Measurements from ENCODE around the gene KLHDC3. TPM values are rescaled to one million over a fixed set of nuclear protein-coding genes. Genes with fewer than 3 reads are reported as not detected.
A peak's percentile ranks its signal among the peaks of the same experiment; 100 is the strongest.

KLHDC3 gene
- total and polyA plus RNA-seq, 9 of the 15 experiments (the other 6 are each of a cell fraction or from before 2014, with no cell fraction given): 4.5 to 171 (median 107) TPM

DNA sequence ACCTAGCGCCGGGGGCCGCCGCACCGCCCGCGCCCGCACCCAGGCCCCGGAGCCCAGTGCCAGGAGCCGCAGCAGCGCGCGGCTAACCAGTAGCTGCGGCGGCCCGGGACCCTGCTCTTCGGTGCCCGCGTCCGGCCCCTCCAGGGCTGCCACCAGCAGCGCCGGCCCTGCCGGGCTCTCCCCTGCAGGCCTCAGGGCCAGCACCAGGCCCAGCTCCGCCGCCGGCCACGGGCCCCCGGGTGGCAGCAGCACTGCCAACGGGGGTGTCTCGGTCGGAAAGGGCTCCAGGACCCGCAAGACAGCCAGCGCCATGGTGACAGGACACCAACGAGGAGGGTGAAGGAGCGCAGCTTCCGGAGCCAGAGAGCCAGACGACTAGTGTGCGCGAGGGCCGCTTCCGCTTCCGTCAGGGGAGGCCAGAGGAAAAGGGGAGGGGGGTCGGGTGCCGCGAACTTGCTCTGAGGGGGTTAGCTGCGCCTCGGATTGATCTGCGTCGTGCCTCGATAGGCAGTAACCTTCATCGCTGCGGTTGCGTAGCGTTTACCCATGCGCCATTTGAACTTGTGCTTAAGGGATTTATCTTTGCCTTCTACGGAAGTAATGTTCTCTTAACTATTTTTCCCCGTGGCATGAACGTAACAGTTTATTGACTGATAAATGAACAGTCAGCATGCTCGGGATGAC lies 35.1 kb upstream of the KLHDC3 start, which contains the start of gene PEX6 (continued):
- TF ChIP-seq JUN (IDR thresholded peaks at IDR 0.05; ENCODE audit: borderline replicate concordance, low read depth, low read length) (0 out of 2 replicates have a peak, but pooled peaks have one; percentile 5), JUN (CRISPR knock-in tag; IDR thresholded peaks at IDR 0.05; ENCODE audit: borderline replicate concordance) (no peak), RBM14 (IDR thresholded peaks at IDR 0.05; ENCODE audit: borderline replicate concordance, insufficient read depth, low read depth, low read length) (no peak), SRSF9 (IDR thresholded peaks at IDR 0.05; ENCODE audit: borderline replicate concordance, low read depth, low read length) (no peak), ZNF561 (CRISPR knock-in tag; conservative IDR thresholded peaks at IDR 0.05) (no peak), NCOA1 (IDR thresholded peaks at IDR 0.05; ENCODE audit: low read depth) (peak; percentile 55; the same call in 1 of the 2 replicates), ZC3H11A (IDR thresholded peaks at IDR 0.05; ENCODE audit: low read depth, low read length) (no peak), L3MBTL2 (IDR thresholded peaks at IDR 0.05) (peak; percentile 89), YBX1 (IDR thresholded peaks at IDR 0.05) (no peak), TARDBP (IDR thresholded peaks at IDR 0.05) (0 out of 2 replicates have a peak, but pooled peaks have one; percentile 34), SMAD2 (IDR thresholded peaks at IDR 0.05; ENCODE audit: low read depth, low read length) (no peak), MTA2 (IDR thresholded peaks at IDR 0.05; ENCODE audit: low read depth) (no peak)
- TF ChIP-seq, protein P1, sequence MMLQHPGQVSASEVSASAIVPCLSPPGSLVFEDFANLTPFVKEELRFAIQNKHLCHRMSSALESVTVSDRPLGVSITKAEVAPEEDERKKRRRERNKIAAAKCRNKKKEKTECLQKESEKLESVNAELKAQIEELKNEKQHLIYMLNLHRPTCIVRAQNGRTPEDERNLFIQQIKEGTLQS (IDR thresholded peaks at IDR 0.05): no peak
- TF ChIP-seq, protein P1 (CRISPR knock-in tag; conservative IDR thresholded peaks at IDR 0.05): no peak
- TF ChIP-seq, protein P2, sequence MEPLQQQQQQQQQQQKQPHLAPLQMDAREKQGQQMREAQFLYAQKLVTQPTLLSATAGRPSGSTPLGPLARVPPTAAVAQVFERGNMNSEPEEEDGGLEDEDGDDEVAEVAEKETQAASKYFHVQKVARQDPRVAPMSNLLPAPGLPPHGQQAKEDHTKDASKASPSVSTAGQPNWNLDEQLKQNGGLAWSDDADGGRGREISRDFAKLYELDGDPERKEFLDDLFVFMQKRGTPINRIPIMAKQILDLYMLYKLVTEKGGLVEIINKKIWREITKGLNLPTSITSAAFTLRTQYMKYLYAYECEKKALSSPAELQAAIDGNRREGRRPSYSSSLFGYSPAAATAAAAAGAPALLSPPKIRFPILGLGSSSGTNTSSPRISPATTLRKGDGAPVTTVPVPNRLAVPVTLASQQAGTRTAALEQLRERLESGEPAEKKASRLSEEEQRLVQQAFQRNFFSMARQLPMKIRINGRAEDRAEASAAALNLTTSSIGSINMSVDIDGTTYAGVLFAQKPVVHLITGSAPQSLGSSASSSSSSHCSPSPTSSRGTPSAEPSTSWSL (CRISPR knock-in tag; IDR thresholded peaks at IDR 0.05; ENCODE audit: borderline replicate concordance): 0 out of 2 replicates have a peak, but pooled peaks have one; percentile 69
- TF ChIP-seq, protein P3, sequence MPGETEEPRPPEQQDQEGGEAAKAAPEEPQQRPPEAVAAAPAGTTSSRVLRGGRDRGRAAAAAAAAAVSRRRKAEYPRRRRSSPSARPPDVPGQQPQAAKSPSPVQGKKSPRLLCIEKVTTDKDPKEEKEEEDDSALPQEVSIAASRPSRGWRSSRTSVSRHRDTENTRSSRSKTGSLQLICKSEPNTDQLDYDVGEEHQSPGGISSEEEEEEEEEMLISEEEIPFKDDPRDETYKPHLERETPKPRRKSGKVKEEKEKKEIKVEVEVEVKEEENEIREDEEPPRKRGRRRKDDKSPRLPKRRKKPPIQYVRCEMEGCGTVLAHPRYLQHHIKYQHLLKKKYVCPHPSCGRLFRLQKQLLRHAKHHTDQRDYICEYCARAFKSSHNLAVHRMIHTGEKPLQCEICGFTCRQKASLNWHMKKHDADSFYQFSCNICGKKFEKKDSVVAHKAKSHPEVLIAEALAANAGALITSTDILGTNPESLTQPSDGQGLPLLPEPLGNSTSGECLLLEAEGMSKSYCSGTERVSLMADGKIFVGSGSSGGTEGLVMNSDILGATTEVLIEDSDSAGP (CRISPR knock-in tag; IDR thresholded peaks at IDR 0.05): 0 out of 2 replicates have a peak, but pooled peaks have one; percentile 43
- TF ChIP-seq, protein P4, sequence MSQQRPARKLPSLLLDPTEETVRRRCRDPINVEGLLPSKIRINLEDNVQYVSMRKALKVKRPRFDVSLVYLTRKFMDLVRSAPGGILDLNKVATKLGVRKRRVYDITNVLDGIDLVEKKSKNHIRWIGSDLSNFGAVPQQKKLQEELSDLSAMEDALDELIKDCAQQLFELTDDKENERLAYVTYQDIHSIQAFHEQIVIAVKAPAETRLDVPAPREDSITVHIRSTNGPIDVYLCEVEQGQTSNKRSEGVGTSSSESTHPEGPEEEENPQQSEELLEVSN (IDR thresholded peaks at IDR 0.05; ENCODE audit: borderline replicate concordance in 1 of 2, extremely low read depth in 1 of 2, insufficient read depth in 1 of 2, insufficient read length in 1 of 2, low read depth in 1 of 2, low read length in 1 of 2, poor library complexity in 1 of 2, severe bottlenecking in 1 of 2): peak; percentile 65 to 67
- TF ChIP-seq, protein P5, sequence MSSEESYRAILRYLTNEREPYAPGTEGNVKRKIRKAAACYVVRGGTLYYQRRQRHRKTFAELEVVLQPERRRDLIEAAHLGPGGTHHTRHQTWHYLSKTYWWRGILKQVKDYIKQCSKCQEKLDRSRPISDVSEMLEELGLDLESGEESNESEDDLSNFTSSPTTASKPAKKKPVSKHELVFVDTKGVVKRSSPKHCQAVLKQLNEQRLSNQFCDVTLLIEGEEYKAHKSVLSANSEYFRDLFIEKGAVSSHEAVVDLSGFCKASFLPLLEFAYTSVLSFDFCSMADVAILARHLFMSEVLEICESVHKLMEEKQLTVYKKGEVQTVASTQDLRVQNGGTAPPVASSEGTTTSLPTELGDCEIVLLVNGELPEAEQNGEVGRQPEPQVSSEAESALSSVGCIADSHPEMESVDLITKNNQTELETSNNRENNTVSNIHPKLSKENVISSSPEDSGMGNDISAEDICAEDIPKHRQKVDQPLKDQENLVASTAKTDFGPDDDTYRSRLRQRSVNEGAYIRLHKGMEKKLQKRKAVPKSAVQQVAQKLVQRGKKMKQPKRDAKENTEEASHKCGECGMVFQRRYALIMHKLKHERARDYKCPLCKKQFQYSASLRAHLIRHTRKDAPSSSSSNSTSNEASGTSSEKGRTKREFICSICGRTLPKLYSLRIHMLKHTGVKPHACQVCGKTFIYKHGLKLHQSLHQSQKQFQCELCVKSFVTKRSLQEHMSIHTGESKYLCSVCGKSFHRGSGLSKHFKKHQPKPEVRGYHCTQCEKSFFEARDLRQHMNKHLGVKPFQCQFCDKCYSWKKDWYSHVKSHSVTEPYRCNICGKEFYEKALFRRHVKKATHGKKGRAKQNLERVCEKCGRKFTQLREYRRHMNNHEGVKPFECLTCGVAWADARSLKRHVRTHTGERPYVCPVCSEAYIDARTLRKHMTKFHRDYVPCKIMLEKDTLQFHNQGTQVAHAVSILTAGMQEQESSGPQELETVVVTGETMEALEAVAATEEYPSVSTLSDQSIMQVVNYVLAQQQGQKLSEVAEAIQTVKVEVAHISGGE (CRISPR knock-in tag; IDR thresholded peaks at IDR 0.05): peak in 2 of 3 experiments; percentile 61 to 91; a peak in 3 of 6 replicates
